GM12873 (cell line): ENCODE measurements around the gene PRXL2B.

ENCODE experiments used
- TF ChIP-seq, protein P1 (sequence below): IDR thresholded peaks from 2 replicates; pipeline ENCODE4 v1.5.1; 2012; ENCODE audit warnings: low read depth, mild to moderate bottlenecking, moderate library complexity, low read length, control low read depth; ENCODE audit not compliant: insufficient read depth; ENCODE audit errors: missing control alignments

PRXL2B gene

DNA sequence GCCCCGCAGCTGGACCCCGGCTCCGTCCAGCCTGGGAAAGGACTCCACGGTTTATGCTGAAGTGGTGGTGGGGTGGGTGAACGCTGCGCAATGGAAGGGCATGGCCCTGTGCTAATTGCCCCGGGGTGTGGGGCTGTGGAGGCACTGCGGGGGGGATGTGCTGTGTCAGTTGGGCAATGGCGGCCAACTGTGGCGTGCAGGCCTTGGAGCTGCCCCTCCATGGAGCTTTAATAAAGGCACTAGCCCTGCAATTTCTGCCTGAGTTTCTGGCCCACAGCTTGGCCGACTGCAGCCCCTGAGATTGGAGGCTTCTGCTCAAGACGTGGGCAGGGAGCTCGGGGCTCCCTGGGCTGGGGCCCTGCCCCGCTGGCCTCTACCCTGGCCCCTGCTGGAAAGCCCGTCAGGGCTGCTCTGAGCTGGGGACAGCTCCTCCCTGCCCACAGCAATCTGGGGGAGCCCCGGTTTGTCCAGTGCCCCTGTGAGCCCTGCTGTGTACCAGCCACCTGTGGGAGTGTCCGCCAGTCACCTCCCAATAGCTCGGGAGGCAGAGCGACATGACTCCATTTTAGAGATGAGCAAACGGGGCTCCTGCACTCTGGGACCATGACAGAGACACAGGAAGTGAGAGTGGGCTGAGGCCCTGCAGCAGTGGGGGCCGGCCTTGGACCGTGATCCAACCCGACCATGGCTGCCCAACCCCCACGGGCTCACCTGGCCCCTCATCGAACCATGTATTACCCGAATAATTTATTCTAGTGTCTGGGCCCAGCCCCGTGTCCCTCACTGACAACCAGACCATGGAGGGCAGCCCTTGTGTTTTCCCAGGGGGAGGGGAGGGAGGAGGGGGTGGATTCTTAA is 39.1 kb upstream of the PRXL2B start:
- TF ChIP-seq, protein P1, sequence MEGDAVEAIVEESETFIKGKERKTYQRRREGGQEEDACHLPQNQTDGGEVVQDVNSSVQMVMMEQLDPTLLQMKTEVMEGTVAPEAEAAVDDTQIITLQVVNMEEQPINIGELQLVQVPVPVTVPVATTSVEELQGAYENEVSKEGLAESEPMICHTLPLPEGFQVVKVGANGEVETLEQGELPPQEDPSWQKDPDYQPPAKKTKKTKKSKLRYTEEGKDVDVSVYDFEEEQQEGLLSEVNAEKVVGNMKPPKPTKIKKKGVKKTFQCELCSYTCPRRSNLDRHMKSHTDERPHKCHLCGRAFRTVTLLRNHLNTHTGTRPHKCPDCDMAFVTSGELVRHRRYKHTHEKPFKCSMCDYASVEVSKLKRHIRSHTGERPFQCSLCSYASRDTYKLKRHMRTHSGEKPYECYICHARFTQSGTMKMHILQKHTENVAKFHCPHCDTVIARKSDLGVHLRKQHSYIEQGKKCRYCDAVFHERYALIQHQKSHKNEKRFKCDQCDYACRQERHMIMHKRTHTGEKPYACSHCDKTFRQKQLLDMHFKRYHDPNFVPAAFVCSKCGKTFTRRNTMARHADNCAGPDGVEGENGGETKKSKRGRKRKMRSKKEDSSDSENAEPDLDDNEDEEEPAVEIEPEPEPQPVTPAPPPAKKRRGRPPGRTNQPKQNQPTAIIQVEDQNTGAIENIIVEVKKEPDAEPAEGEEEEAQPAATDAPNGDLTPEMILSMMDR, result no peak

DNA sequence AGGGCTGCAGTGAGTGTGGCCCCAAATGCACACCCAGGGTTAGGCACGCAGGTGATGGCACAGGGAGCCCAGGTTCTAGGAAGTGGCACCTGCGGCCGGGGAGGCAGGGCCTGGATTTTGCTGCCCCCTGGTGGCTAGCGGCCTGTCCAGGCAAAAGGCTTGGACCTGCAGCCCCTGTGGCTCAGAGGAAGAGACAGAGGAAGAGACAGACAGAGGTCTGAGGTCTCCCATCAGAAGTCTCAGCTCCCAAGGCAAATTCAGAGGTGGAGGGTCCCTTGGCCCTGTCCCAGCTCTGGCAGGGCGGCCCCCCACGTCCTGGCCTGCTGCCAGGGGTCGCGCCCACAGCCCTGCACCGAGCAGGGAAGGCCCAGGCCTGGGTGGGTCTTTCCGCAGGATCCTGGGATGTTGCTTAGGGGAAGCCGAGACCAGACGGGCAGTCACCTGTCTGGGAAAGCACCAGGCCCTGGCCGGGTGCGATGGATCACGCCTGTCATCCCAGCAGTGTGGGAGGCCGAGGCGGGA is 38.4 kb upstream of the PRXL2B start:
- TF ChIP-seq, protein P1, result peak; percentile 93

DNA sequence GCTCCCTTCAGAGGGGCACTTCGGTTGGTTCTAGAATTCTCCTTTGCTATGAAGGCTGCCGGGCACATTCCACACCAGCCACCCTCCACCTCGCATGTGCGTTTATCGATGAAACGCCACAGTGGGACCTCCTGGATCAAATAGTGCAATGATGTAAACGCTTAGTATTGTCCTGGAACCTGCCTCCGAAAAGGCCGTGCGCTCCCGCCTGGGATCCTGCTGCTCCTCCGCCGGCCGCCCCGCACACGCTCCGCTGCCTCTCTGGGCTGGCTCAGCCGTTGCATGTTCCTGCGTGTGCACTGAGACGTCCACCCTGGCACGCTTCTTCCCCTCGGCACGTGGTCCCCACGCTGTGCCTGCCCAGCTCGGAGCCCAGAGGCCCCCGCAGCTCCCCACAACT is 34.4 kb upstream of the PRXL2B start:
- TF ChIP-seq, protein P1, result no peak

DNA sequence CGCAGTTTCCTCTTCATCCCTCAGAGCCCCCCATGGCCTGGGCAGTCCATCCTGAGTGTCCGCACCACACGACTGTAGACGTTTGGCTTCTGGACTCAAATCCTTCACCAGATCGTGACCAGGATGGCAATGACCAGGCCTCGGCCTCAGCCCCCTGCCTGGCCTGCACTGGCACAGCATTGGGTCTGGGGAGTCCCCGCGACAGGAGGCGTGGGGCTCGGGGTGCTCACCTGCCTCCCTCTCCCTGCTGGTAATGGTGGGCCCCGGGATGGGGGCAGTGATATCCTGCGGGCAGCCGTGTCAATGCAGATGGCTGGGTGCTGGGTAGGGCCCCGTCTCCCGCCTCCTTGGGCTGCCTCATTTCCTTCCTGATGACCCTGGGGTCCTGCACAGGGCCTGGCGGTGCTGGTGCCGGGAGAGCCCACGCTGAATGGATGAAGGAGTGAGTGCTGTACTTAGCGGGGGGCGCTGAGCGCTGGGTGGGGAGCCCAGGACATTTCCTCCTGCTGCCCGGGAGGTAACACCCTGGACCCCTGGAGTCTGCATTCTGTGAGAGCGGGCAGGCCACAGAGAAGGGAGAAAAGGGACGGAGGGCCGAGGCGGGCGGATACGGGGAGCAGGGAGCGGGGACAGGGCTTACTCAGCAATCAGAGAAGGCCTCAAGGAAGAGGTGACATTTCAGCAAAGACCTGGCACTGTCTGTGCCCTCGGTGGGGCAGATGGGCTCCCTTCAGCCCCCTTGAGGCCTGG is 32.5 kb upstream of the PRXL2B start:
- TF ChIP-seq, protein P1, result no peak

DNA sequence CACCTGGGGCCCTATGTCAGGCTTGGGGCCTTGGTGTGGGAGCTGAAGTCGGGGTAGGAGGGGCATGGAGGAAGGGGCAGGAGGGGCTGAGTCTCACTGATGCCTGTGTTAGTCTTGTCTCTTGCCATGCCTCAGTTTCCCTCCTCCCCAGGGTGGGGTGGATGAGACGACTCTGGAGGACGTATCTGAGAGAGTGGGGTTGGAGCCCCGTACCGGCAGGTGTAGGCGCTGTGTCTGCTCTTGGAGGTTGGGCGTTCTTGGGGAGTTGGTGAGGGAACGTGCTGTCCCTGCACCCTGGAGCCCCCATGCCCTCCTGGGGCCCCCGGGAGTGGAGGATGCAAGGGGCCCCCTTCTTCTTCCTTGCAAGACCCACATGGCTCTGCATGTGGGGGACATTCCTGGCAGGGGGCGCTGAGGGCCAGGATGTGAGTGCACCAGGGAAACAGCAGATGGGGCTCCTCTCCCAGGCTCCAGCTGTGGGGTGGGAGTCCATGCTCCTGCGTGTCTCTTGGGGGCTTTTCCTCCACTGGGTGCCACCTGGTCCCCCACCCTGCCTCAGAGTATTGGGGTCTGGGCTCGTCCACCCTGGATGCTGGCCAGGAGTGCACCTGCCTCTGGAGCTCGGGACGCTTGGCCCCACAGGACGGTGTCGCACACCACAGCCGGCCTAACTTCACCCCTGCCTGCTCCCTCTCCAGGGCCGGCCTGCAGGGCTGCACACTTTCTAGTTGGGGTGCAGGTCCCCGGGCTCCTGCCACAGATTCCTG is 31.8 kb upstream of the PRXL2B start:
- TF ChIP-seq, protein P1, result peak; percentile 81

DNA sequence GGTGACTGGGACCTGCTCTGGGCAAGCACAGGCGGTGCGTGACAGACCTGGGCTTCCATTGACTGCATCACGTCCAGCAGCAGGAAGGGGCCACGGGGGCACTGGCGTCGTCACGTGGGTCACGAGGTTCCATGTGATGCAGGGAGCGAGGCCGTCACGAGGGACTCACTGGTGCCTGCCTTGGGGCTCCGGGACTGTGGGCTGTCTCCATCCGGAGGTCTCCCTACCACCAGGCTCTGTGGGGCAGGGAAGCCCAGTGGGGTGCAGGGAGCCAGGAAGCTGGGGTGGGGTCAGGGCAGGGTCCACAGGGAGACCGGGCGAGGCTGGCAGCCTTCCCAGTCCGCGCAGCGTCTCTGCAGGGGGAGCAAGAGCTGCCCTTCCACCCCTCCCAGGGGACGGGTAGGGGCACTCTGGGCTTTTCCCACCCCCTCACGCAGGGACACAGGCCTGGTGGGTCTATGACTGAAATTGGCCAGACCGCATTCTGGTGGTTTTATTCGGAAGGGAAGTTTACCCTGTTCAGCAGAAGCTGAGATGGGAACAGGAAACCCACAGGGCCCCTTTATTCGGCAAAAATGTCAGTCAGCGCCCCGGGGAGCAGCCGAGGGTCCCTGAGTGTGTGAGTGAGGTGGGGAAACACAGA is 30.8 kb upstream of the PRXL2B start:
- TF ChIP-seq, protein P1, result no peak

DNA sequence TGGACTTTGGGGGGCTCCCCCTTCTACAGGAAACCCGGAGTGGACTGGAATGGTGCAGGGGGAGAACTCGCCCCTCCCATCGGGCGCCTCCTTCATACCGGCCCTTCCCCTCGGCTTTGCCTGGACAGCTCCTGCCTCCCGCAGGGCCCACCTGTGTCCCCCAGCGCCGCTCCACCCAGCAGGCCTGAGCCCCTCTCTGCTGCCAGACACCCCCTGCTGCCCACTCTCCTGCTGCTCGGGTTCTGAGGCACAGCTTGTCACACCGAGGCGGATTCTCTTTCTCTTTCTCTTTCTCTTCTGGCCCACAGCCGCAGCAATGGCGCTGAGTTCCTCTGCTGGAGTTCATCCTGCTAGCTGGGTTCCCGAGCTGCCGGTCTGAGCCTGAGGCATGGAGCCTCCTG is 30.3 kb upstream of the PRXL2B start, which contains the start of gene TNFRSF14:
TSS of gene TNFRSF14 (plus strand) at position 95 of the 401 bp plus-strand sequence. CDS start at position 389, 294 bp downstream.
- TF ChIP-seq, protein P1, result peak; percentile 35
